SK-N-MC (cell line): ENCODE measurements around the gene COTL1.

Experiments used
- DNase-seq: peaks from one replicate; pipeline ENCODE4 v3.0.0-alpha.2; 2011; ENCODE audit warnings: low read depth, low spot score
- H3K27ac ChIP-seq: fragments of 200-600 bp; sonication (generic); 2 replicates; pipeline ENCODE4 v1.5.1; 2016; ENCODE audit warnings: mixed run types
- H3K36me3 ChIP-seq: fragments of 200-600 bp; sonication (generic); 2 replicates; pipeline ENCODE4 v1.6.1; 2017; ENCODE audit warnings: antibody characterized with exemption, low read length, mixed read lengths; ENCODE audit not compliant: insufficient read depth
- H3K4me3 ChIP-seq: fragments of 200-600 bp; sonication (generic); 2 replicates; pipeline ENCODE4 v1.5.1; 2016
- H3K9ac ChIP-seq: fragments of 200-600 bp; sonication (generic); 2 replicates; pipeline ENCODE4 v1.8.0; 2017; ENCODE audit warnings: mixed run types, mixed read lengths; ENCODE audit not compliant: insufficient read length
- H3K9me3 ChIP-seq: fragments of 200-600 bp; sonication (generic); 2 replicates; pipeline ENCODE4 v1.6.1; 2017; ENCODE audit warnings: low read depth, mild to moderate bottlenecking, antibody characterized with exemption, low read length, moderate library complexity, mixed read lengths
- EZH2 ChIP-seq: fragments of 200-600 bp; sonication (generic); IDR thresholded peaks from one replicate; pipeline ENCODE4 v1.6.1; 2017; ENCODE audit warnings: antibody characterized with exemption
- FOXP2 ChIP-seq: optimal IDR thresholded peaks from 2 replicates; pipeline ENCODE3; 2011; ENCODE audit warnings: mild to moderate bottlenecking, moderate library complexity; ENCODE audit not compliant: insufficient read depth; ENCODE audit errors: extremely low read length, control extremely low read depth
- POLR2AphosphoS5 ChIP-seq: IDR thresholded peaks from 2 replicates; pipeline ENCODE4 v1.6.1; 2012; ENCODE audit warnings: mild to moderate bottlenecking, low read depth, low read length, borderline replicate concordance

Gene COTL1

GRCh38 chr16:84552135-84552534 is 65.7 kb downstream of the COTL1 start:
- Histone ChIP-seq H3K9me3 (no peaks in the 10 kb centered on the region), H3K9ac (no peak overlapping the region), H3K27ac (no peak overlapping the region), H3K36me3 (no peaks in the 10 kb centered on the region), H3K4me3 (no peak overlapping the region)
- no peak for TF ChIP-seq EZH2
- no peak for TF ChIP-seq POLR2AphosphoS5
- TF ChIP-seq FOXP2, result no peak
- no peak for DNase-seq

DNA sequence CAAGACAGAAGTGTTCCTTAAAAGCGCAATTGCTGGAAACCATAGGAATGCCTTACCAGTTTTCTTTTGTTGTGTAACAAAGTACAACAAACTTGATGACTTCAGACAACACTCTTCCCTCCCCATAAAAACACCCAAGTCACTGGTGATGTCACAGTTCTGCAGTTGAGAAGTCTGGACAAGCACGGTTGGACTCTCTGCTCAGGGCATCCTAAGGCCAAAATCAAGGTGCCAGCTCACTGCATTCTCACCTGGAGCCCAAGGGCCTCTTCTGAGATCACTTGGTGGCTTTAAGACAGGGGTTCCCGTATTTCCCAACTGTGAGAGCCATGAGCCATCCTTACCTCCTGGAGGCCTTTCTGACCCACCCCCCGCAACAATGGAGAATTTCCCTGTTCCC is 67.8 kb downstream of the COTL1 start:
- DNase-seq, result no peak
- Histone ChIP-seq H3K4me3 (no peak overlapping the region), H3K36me3 (no peaks in the 10 kb centered on the region), H3K9me3 (no peaks in the 10 kb centered on the region), H3K9ac (no peak overlapping the region), H3K27ac (no peak overlapping the region)
- TF ChIP-seq POLR2AphosphoS5, result no peak
- TF ChIP-seq FOXP2, result no peak
- TF ChIP-seq EZH2, result no peak

- no peaks in the 10 kb centered on the region for H3K9me3 ChIP-seq
- no peak overlapping the region for H3K27ac ChIP-seq
- H3K9ac ChIP-seq, result no peak overlapping the region
Measured at GRCh38 chr16:84548971-84549844, 68.7 kb downstream of the COTL1 start.

GRCh38 chr16:84548508-84548907 is 69.4 kb downstream of the COTL1 start:
- DNase-seq, result no peak
- TF ChIP-seq EZH2 (no peak), POLR2AphosphoS5 (no peak), FOXP2 (no peak)
- H3K27ac ChIP-seq, result no peak overlapping the region
- H3K36me3 ChIP-seq, result no peaks in the 10 kb centered on the region
- no peaks in the 10 kb centered on the region for H3K9me3 ChIP-seq
- no peak overlapping the region for H3K9ac ChIP-seq
- no peak overlapping the region for H3K4me3 ChIP-seq

More at GRCh38 chr16:84548971-84549844, 68.7 kb downstream of the COTL1 start:
- Histone ChIP-seq H3K36me3 (no peaks in the 10 kb centered on the region), H3K4me3 (no peak overlapping the region)
- TF ChIP-seq POLR2AphosphoS5, result no peak
- TF ChIP-seq EZH2, result no peak
- no peak for TF ChIP-seq FOXP2
- DNase-seq, result no peak

GRCh38 chr16:84547546-84548061 is 70.3 kb downstream of the COTL1 start:
- no peak overlapping the region for H3K27ac ChIP-seq
- no peak overlapping the region for H3K9ac ChIP-seq
- no peak for DNase-seq

GRCh38 chr16:84546669-84547545 is 71.0 kb downstream of the COTL1 start:
- Histone ChIP-seq H3K36me3 (no peaks in the 10 kb centered on the region), H3K9me3 (no peaks in the 10 kb centered on the region), H3K27ac (no peak overlapping the region), H3K4me3 (no peak overlapping the region), H3K9ac (no peak overlapping the region)
- TF ChIP-seq EZH2 (no peak), POLR2AphosphoS5 (no peak), FOXP2 (no peak)
- no peak for DNase-seq

More at GRCh38 chr16:84547546-84548061, 70.3 kb downstream of the COTL1 start:
- no peaks in the 10 kb centered on the region for H3K36me3 ChIP-seq
- TF ChIP-seq POLR2AphosphoS5, result no peak
- no peak for TF ChIP-seq EZH2
- TF ChIP-seq FOXP2, result no peak
- no peak overlapping the region for H3K4me3 ChIP-seq
- no peaks in the 10 kb centered on the region for H3K9me3 ChIP-seq

- no peaks in the 10 kb centered on the region for H3K9me3 ChIP-seq
- no peaks in the 10 kb centered on the region for H3K36me3 ChIP-seq
- no peak overlapping the region for H3K9ac ChIP-seq
- no peak for TF ChIP-seq FOXP2
- TF ChIP-seq POLR2AphosphoS5, result no peak
- TF ChIP-seq EZH2, result no peak
- no peak overlapping the region for H3K27ac ChIP-seq
- H3K4me3 ChIP-seq, result no peak overlapping the region
- DNase-seq, result no peak
Measured at GRCh38 chr16:84545114-84545737, 72.7 kb downstream of the COTL1 start.

DNA sequence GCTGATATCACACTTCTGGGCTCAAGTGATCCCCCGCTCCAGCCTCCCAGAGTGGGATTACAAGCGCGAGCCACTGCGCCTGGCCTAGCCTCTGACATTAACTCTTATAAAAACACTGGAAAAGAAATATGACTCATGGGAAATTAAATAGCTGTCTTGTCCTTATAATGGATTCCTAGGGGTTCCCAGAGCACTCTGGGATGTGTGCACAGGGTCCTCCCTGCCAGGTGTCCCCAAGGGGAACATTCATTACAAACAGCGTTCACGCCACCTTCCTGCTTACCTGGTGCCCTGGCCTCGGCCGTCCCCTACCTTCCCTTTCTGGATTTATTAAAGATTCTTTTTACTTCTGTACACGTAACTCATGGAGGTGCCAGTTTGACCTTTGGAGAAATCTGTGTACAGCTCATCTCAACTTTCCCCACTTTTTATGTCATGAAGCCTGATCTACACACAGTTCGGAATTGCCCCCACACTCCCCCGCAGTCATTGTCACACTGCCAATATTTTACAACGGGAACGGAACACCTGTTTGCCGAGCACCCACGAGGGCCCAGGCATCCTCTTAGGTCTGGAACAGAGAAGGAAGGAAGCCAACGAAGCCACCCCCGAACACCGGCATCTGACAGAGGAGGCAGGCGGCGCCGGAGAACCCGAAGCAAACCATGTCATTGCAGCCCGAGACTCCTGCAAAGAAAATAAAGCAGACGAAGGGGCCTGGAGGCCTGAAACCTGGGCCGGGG is 73.7 kb downstream of the COTL1 start:
- no peak overlapping the region for H3K27ac ChIP-seq
- no peaks in the 10 kb centered on the region for H3K36me3 ChIP-seq
- H3K9me3 ChIP-seq, result no peaks in the 10 kb centered on the region
- TF ChIP-seq FOXP2 (no peak), EZH2 (no peak), POLR2AphosphoS5 (no peak)
- H3K9ac ChIP-seq, result no peak overlapping the region
- no peak for DNase-seq
- H3K4me3 ChIP-seq, result no peak overlapping the region
